HFFc6 (cell line): ENCODE measurements around the gene RBFOX1. TPM values are rescaled to one million over a fixed set of nuclear protein-coding genes. Genes with fewer than 3 reads are reported as not detected.

ENCODE experiments used
- DNase-seq: peaks from one replicate; pipeline ENCODE4 v3.0.0-alpha.2; 2018
- H3K27ac Mint-ChIP-seq: 2 replicates; pipeline ENCODE4 v1.8.0; 2020; ENCODE audit warnings: mild to moderate bottlenecking, mixed read lengths
- H3K27me3 Mint-ChIP-seq: 2 replicates; pipeline ENCODE4 v1.8.0; 2021; ENCODE audit warnings: mild to moderate bottlenecking, moderate library complexity, mixed read lengths; ENCODE audit not compliant: insufficient read depth
- H3K36me3 Mint-ChIP-seq: 2 replicates; pipeline ENCODE4 v1.8.0; 2021; ENCODE audit warnings: low read depth, mixed read lengths
- H3K4me1 Mint-ChIP-seq: 2 replicates; pipeline ENCODE4 v1.8.0; 2020; ENCODE audit warnings: low read depth, mixed read lengths
- H3K4me3 Mint-ChIP-seq: 2 replicates; pipeline ENCODE4 v1.8.0; 2020; ENCODE audit warnings: mild to moderate bottlenecking, moderate library complexity, mixed read lengths
- H3K9me3 Mint-ChIP-seq: 2 replicates; pipeline ENCODE4 v1.8.0; 2020; ENCODE audit warnings: mild to moderate bottlenecking, mixed read lengths
- CTCF ChIP-seq: fragments of 200-600 bp; sonication (generic); IDR thresholded peaks from 2 replicates; pipeline ENCODE4 v1.5.0; 2021; ENCODE audit warnings: antibody characterized with exemption, mild to moderate bottlenecking
- total RNA-seq, 6 experiments: library from RNA; stranded (reverse); fragmentation: NEBNext Ultra II Directional; extraction: Animal tissue kit (Norgen Biotek cat#: 25700); gene quantifications; 2 replicates in 1 of 6; 3 replicates in 5 of 6; pipeline ENCODE4 v1.2.3, GENCODE V29; 2021

Gene RBFOX1
- total RNA-seq, 6 experiments from 2014 or later = not detected

DNA sequence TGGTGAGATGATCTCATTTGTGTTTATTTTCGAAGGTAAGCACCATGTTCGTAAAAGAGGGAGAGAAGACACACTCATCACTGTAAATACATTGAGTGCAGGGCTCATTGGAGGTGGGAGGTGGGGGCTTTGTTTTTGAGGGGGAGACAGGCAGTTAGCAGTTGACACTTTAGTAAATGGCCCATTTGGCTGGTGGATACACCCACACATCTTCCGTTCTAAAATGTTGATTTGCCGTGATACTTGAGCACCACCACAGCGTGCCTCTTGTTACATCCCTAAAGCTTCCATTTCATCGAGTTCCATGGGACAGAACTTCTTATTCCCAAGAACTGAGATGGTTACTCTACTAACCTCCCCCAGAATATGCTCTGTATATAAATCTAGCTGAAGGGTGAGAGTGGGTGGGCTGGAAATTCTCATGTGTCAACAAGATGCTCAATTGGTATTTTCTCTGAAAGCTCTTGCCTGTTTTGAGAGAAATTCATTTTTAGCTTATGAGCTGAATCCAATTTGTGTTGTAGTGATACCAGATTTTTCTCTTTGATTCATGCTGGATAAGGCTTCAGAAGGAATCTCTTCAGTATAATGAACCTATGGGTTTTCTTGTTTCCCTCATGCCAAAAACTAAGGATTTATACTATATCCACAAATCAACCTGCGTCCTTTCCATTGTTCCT is 314.3 kb downstream of the RBFOX1 start:
- Mint-ChIP-seq H3K27ac (no peak overlapping the region), H3K36me3 (no peaks in the 10 kb centered on the region; the same call in 1 of the 2 replicates), H3K4me3 (no peak overlapping the region), H3K4me1 (no peaks in the 10 kb centered on the region), H3K27me3 (peaks cover 5% of the 10 kb centered on the region), H3K9me3 (peaks cover 52% of the 10 kb centered on the region)
- DNase-seq = no peak
- TF ChIP-seq CTCF = no peak

- H3K27me3 Mint-ChIP-seq = peaks cover 5% of the 10 kb centered on the region
- H3K4me1 Mint-ChIP-seq = no peaks in the 10 kb centered on the region
- no peak for TF ChIP-seq CTCF
- no peak overlapping the region for H3K4me3 Mint-ChIP-seq
- no peaks in the 10 kb centered on the region; the same call in 1 of the 2 replicates for H3K36me3 Mint-ChIP-seq
- H3K27ac Mint-ChIP-seq = no peak overlapping the region
- H3K9me3 Mint-ChIP-seq = peaks cover 60% of the 10 kb centered on the region
- no peak for DNase-seq
These were observed 317.8 kb downstream of the RBFOX1 start for GRCh38 chr16:7650431-7650830.

DNA sequence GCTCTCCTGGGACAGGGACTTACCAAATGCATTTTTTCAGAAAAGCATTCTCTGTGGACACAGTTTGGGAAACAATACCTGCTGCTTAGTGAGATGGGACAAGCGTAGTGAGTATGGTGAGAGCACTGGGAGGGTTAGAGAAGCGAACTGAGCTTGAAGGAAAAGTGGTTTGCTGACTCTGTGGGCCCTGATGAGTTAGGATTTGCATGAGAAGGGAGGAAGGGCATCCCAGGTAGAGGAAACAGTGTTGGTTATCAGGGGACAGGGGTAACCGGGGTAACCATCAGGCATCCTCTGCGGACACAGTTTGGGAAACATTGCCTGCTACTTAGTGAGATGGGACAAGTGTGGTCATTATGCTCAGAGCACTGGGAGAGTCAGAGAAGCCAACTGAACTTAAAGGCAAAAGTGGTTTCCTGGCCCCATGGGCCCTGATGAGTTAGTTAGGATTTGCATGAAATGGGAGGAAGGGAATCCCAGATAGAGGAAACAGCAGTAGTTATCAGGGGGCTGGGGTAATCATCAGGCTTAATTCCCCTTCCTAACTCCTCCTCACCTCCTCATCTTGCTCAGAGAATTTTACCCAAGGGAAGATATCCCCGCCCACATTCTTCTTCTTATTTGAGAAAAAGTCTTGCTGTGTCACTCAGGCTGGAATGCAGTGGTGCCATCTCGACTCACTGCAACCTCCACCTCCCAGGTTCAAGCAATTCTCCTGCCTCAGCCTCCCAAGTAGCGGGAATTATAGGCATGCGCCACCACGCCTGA is 319.3 kb downstream of the RBFOX1 start:
- Mint-ChIP-seq H3K4me1 (no peaks in the 10 kb centered on the region), H3K9me3 (peaks cover 59% of the 10 kb centered on the region), H3K4me3 (no peak overlapping the region), H3K27me3 (peaks cover 4% of the 10 kb centered on the region), H3K27ac (no peak overlapping the region), H3K36me3 (no peaks in the 10 kb centered on the region)
- TF ChIP-seq CTCF = no peak
- DNase-seq = no peak

- Mint-ChIP-seq H3K4me3 (no peak overlapping the region), H3K4me1 (no peaks in the 10 kb centered on the region), H3K27ac (no peak overlapping the region)
These were observed 321.3 kb downstream of the RBFOX1 start for GRCh38 chr16:7653746-7654461.

GRCh38 chr16:7675628-7676027 is 343.0 kb downstream of the RBFOX1 start:
- no peak overlapping the region for H3K27ac Mint-ChIP-seq
- H3K27me3 Mint-ChIP-seq = no peaks in the 10 kb centered on the region
- peaks cover 38% of the 10 kb centered on the region for H3K9me3 Mint-ChIP-seq
- no peaks in the 10 kb centered on the region for H3K4me1 Mint-ChIP-seq
- H3K4me3 Mint-ChIP-seq = no peak overlapping the region
- peaks cover 5% of the 10 kb centered on the region; the same call in 1 of the 2 replicates for H3K36me3 Mint-ChIP-seq
- no peak for DNase-seq
- no peak for TF ChIP-seq CTCF

More at GRCh38 chr16:7653746-7654461, 321.3 kb downstream of the RBFOX1 start:
- no peak for TF ChIP-seq CTCF
- peaks cover 60% of the 10 kb centered on the region for H3K9me3 Mint-ChIP-seq
- DNase-seq = no peak
- no peaks in the 10 kb centered on the region for H3K36me3 Mint-ChIP-seq
- H3K27me3 Mint-ChIP-seq = peaks cover 4% of the 10 kb centered on the region
